Type B pancreatic cell (in vitro differentiated cells): Measurements from ENCODE around the gene SNRPF. TPM values are rescaled to one million over a fixed set of nuclear protein-coding genes. Genes with fewer than 3 reads are reported as not detected.

Source experiments
- total RNA-seq: library from RNA; stranded (reverse); gene quantifications from 2 replicates; pipeline ENCODE4 v1.2.1, GENCODE V29; 2021; ENCODE audit warnings: low replicate concordance

Gene SNRPF
- total RNA-seq, 1 donor from 2014 or later: 42.9 TPM

Other genes with a start within 250 kb of the SNRPF start
- 21.2 and 23.5 TPM in 2 replicates for gene NTN4, start 68.2 kb upstream of the SNRPF start, total RNA-seq
- 0.29 TPM in 1 of 2 replicates, not detected in the other for gene CCDC38, start 83.7 kb downstream of the SNRPF start, total RNA-seq
- gene AMDHD1, start 84.4 kb downstream of the SNRPF start, total RNA-seq: 0.43 and 1.0 TPM in 2 replicates
- 2.1 and 3.8 TPM in 2 replicates for gene HAL, start 137.4 kb downstream of the SNRPF start, total RNA-seq
- 68.1 and 117 TPM in 2 replicates for gene LTA4H, start 176.6 kb downstream of the SNRPF start, total RNA-seq